GM18519 (cell line): ENCODE measurements around the gene NANOG.
"Not testable (repeated sequence)": the region's sequence is repeated elsewhere in the genome, so short reads cannot be mapped to it uniquely, and the experiment has no call there.

Source experiments
- ATAC-seq: cut with Tn5 transposase; IDR thresholded peaks from one replicate; pipeline ENCODE4 v1.9.1; 2021; ENCODE audit warnings: mild to moderate bottlenecking, moderate library complexity; ENCODE audit not compliant: unreplicated experiment, low FRiP score

The NANOG gene

DNA sequence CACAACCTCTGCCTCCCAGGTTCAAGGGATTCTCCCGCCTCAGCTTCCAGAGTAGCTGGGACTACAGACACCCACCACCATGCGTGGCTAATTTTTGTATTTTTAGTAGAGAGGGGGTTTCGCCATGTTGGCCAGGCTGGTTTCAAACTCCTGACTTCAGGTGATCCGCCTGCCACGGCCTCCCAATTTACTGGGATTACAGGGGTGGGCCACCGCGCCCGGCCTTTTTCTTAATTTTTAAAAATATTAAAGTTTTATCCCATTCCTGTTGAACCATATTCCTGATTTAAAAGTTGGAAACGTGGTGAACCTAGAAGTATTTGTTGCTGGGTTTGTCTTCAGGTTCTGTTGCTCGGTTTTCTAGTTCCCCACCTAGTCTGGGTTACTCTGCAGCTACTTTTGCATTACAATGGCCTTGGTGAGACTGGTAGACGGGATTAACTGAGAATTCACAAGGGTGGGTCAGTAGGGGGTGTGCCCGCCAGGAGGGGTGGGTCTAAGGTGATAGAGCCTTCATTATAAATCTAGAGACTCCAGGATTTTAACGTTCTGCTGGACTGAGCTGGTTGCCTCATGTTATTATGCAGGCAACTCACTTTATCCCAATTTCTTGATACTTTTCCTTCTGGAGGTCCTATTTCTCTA lies at the start of gene NANOG:
NANOG (plus strand) TSS at position 519 of the 645 bp plus-strand sequence. CDS start 213 bp downstream, outside the sequence.
- ATAC-seq: not testable (repeated sequence)

DNA sequence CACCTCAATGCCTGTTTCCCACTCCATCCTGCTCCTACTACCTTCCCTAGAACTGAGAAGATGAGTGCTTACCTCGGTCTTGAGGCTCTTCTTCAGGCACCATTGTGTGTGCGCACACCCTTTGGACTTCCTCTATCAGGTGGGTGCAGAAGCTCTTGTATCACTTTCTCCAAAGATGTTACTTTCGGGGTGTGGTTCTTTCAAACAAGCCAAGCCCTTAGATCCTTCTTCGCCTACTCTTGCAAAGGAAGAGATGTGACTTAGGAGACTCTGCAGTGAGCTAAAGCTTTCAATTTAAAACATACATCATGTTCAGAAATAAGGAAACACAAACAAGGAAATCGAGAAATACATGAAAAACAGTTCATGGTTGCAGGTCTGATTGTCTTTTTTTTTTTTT lies 42.0 kb upstream of the NANOG start, which contains the start of gene CLEC4C:
CLEC4C (minus strand) TSS at position 130 of the 400 bp plus-strand sequence; CDS start at position 103, 27 bp downstream.
- no peak for ATAC-seq

DNA sequence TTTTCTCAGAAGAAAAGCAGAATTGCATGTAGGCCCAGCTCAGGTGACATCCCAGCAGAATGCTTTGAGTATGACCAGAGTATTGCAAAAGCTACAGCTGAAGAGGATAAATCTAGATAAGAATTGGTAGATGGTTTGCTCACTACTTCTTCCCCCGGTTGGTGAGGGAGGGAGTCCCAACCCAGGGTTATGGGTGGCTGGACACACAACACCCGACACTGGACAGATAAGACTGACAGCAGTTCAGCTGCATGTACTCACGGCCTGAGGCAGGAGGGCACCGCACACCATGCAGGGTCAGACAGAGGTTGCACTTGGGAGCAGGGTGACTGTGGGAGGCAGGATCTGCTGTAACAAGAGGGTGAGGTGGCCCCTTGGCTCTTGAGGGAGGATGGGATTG lies 40.4 kb upstream of the NANOG start:
- ATAC-seq: no peak

DNA sequence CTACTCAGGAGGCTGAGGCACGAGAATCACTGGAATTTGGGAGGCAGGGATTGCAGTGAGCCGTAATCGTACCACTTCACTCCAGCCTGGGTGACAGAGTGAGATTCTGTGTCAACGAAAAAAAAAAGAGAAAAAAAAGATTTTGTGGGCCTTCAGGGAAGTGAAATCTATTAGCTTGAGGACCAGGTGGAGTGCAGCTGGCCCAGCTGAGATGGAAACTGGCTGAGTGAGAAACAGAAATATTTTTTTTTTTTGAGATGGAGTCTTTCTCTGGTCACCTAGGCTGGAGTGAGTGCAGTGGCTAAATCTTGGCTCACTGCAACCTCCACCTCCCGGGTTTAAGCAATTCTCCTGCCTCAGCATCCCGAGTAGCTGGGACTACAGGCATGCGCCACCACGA lies 39.8 kb upstream of the NANOG start:
- ATAC-seq: no peak

DNA sequence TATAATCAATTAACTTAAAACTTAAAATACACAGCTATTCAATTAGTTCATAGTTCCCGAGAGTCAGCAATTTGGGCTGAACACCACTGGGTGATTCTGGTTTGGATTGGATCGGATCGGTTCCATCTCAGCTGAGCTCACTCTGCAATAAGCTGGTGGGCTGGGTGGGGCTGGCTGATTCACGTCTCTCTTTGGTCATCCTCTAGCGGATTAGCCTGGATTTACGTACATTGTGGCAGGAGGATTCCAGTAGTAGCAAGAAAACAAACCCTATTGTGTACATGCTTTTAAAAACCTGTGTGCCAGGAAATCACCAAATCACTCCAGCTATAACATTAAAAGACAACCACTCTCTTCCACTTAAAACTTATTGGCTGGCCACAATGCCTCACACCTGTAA lies 38.9 kb upstream of the NANOG start:
- no peak for ATAC-seq

DNA sequence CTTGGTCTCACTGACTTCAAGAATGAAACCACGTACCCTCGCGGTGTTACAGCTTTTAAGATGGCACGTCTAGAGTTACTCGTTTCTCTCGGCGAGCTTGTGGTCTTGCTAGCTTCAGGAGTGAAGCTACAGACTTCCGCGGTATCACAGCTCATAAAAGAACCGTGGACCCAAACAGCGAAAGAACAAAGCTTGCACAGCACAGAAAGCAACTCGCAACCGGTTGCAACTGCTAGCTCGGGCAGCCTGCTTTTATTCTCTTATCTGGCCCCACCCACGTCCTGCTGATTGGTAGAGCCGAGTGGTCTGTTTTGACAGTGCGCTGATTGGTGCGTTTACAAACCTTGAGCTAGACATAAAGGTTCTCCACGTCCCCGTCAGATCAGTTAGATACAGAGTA lies 37.8 kb upstream of the NANOG start:
- ATAC-seq: no peak

DNA sequence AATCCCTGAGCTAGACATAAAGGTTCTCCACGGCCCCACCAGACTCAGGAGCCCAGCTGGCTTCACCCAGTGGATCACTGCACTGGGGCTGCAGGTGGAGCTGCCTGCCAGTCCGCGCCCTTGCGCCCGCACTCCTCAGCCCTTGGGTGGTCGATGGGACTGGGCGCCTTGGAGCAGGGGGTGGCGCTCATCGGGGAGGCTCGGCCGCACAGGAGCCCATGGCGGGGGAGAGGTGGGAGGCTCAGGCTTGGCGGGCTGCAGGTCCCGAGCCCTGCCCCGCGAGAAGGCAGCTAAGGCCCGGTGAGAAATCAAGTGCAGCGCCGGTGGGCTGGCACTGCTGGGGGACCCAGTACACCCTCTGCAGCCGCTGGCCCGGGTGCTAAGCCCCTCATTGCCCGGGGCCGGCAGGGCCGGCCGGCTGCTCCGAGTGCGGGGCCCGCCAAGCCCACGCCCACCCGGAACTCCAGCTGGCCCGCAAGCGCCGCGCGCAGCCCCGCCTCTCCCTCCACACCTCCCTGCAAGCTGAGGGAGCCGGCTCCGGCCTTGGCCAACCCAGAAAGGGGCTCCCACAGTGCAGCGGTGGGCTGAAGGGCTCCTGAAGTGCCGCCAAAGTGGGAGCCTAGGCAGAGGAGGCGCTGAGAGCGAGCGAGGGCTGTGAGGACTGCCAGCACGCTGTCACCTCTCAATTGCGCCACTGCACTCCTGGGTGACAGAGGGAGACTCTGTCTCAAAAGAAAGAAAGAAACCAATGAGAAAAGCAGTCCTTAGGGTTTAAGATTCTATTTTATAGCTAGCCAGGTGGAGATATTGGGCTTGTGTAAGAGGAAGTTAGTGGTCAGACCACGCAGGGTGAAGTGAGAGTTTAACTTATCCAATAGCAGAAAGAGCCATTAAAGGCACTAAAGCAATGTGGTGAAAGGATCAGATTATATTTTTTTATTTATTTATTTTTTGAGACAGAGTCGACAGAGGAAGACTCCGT lies 37.0 kb upstream of the NANOG start:
- ATAC-seq: not testable (repeated sequence)

DNA sequence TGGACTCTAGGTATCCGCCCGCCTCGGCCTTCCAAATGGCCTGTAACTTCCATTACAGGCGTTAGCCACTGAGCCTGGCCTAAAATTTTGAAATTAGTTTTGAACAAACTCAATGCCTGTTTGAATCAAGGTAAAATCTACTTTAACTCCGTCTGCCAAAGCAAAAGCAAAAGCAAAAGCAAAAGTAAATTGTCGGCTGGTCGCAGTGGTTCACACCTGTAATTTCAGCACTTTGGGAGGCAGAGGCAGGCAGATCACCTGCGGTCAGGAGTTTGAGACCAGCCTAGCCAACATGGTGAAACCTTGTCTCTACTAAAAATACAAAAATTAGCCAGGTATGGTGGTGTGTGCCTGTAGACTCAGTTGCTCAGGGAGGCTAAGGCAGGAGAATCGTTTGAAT lies 33.5 kb upstream of the NANOG start:
- ATAC-seq: not testable (repeated sequence)

DNA sequence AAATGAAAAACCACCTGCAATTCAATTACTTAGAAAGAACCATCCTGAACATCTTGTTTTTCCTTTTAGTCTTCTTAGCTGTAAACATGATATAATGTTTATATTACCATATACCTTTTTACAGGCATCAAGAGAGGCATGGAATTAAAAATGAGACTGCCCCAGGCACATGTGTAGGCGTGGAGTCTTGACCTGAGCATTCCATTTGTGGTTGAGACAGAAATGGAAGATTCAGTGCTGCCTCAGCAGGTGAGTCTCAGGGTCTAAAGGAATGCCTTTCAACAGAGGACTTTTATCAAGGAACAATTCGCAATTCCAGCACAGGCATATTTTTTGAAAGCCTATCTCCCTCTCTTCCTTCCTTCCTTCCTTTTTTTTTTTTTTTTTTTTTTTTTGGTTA lies 32.2 kb upstream of the NANOG start:
- no peak for ATAC-seq

DNA sequence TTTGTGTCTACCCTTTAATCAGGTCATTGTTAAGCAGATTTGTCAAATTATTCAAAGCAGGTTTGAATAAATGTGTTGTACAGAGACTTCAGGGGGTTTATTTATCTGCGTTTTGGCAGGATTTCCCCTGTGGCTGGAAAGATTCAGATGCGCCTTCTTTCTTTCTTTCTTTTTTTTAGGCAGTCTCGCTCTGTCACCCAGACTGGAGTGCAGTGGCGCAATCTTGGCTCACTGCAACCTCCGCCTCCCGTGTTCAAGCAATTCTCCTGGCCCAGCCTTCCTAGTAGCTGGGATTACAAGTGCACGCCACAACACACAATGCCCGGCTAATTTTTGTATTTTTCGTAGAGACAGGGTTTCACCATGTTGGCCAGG lies 30.4 kb upstream of the NANOG start:
- no peak for ATAC-seq

DNA sequence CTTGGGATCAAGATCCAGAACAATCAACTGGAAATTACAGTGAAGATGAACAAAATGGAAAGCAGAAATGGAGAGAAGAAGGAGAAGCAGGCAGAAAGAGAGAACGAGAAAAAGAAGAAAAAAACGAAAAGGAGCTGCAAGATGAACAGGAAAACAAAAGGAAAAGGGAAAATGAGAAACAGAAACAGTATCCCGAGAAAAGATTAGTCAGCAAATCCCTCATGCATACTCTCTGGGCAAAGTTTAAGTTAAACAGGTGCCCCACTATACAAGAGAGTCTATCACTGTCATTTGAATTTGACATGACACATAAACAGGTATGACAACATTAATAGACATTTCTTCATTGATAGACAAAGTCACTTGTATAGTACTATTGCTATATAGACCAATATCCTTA lies 19.2 kb upstream of the NANOG start:
- ATAC-seq: no peak

DNA sequence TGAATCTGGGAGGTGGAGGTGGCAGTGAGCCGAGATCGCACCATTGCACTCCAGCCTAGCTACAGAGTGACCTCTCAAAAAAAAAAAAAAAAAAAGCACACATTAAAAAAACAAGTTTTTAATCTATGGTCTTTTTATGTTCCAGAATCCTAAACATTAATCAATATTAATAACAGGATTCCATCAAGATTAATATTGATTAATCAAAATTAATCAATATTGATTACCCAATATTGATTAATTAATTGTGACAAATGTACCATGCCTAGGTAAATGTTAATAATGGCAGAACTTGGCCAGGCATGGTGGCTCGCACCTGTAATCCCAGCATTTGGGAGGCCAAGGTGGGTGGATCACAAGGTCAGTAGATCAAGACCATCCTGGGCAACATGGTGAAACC lies 7.9 kb upstream of the NANOG start:
- no peak for ATAC-seq

DNA sequence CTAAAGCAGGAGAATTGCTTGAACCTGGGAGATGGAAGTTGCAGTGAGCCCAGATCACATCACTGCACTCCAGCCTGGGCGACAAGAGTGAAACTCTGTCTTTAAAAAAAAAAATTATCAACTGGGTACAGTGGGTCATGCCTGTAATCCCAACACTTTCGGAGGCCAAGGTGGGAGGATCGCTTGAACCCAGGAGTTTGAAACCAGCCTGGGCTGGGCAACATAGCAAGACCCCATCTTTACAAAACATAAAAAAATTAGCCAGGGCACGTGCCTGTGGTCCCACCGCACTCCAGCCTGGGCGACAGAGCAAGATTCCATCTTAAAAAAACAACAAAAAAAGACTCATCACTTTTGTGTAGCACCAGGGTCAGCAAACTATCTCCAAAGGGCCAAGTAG lies 7.1 kb upstream of the NANOG start:
- no peak for ATAC-seq

DNA sequence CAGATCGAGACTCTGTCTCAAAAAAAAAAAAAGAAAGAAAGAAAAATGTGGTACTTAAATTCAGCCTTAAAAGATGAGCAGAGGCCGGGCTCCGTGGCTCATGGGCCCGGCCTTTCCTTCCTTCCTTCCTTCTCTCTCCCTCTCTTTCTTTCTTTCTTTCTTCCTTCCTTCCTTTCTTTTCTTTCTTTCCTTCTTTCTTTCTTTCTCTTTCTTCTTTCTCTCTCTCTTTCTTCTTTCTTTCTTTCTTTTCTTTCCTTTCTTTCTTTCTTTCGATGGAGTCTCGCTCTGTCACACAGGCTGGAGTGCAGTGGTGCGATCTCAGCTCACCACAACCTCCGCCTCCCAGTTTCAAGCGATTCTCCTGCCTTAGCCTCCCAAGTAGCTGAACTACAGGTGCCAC lies 5.8 kb upstream of the NANOG start:
- ATAC-seq: not testable (repeated sequence)

DNA sequence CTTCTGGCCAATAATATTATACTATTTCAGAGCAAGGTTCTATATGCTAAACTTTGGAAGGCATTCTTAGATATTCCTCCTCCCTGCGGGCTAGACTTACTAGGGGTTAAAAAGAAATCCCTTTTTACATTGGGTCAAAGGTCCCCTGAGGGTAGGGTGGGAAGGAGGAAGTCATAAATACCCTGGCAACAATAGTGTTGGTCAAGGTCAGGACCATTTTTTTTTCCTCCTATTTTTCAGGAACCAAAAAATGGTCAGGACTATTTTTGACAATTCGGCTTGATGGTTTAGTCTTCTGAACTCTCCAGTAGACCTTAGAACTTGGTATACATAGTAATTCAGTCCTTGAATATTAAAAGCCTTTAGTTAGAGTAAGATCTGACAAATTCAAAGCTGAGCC lies 4.5 kb upstream of the NANOG start:
- no peak for ATAC-seq

DNA sequence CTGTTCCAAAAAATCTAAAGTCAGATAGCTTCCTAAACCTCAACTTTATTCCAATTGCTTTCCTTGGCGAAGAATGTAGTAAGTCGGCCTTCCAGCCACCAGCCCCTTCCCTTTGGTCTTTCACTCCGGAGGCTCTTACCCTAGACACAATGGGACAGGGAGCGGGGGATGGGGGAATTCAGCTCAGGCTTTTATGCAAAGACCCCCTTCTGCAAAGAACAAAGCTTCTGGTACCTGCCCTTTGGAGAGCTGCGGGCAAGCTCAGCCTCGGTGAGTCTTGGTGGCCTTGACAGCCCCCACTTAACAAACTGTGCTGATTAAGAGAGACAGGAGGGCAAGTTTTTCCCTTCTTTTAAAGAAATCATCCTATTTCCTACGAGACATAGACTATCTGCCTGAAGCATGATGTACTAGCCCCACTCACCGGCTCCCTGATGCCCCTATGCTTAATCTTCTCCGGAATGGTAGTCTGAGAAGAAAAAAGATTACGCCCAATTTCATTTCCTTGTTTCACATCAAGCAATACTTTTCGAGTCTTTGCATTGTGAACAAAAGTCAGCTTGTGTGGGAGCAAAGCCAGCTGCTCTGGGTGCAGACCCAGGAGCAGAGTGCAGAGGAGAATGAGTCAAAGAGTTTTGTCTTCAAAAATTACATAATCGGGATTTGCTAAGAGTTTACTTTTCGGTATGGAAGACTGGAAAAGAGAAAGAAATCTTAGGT lies 1.5 kb upstream of the NANOG start:
- no peak for ATAC-seq

DNA sequence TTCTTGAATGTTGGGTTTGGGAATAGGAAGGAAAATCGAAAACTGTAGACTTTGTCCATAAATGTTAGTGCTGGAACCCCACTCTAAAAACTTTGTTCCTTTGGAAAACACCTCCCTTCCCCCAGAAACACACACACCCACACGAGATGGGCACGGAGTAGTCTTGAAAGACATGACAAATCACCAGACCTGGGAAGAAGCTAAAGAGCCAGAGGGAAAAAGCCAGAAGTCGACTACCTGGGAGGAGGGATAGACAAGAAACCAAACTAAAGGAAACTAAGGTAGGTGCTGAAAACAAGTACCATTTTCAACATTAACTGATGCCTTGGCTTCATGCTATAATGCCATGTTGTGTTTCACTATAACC lies 925 bp upstream of the NANOG start:
- no peak for ATAC-seq

DNA sequence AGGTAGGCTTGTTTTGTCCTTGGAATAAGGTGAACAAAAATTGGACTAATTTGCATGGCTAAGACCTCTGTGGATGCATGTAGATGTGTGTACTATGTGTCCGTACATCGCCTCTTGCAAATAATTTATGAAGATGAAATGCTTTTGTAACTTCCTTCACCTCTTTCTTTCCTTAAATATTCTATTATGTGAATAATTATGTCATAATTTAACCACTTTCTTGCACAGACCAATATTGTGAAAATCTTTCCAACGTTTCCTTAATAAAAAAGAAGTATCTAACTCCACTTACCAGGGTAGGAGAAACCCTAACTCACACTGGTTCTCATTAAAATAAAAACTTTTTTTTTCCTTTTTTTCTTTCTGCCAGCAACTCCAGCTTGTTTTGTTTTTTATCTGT lies 4.0 kb downstream of the NANOG start:
- ATAC-seq: no peak

DNA sequence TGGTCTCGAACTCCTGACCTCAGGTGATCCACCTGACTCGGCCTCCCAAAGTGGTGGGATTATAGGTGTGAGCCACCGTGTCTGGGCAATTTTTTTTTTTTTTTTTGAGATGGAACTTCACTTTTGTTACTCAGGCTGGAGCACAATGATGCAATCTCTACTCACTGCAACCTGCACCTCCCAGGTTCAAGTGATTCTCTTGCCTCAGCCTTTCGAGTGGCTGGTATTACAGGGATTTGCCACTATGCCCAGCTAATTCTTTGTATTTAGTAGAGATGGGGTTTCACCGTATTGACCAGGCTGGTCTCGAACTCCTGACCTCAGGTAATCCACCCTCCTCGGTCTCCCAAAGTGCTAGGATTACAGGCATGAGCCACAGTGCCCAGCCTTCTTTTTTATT lies 8.1 kb downstream of the NANOG start:
- not testable (repeated sequence) for ATAC-seq

DNA sequence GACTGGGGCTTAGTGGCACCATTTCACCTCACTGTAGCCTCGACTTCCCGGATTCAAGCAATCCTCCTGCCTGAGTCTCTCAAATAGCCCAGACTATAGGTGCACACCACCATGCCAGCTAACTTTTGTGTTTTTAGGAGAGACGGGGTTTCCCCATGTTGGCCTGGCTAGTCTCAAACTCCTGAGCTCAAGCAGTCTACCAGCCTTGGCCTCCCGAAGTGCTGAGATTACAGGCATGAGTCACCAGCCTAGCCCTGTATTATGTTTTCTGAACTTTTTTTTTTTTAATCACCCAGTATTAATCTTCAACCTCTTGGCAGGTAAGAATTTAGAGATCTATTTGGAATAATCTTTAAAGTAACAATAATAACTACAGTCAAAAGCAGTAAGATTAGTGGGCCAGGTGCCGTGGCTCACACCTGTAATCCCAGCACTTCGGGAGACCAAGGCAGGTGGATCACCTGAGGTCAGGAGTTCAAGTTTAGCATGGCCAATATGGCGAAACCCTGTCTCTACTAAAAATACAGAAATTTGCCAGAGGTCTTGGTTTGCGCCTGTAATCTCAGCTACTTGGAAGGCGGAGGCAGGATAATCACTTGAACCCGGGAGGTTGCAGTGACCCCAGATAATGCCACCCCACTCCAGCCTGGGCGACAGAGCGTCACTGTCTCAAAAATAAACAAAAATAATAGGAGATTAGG lies 8.6 kb downstream of the NANOG start:
- ATAC-seq: no peak
